BE2C (cell line): ENCODE measurements around the gene XKR8.

Experiments used
- DNase-seq: peaks from one replicate; pipeline ENCODE4 v3.0.0-alpha.2; 2020
- H3K27me3 ChIP-seq: fragments of 250-450 bp; sonication (Bioruptor Pico); 2 replicates; pipeline ENCODE4 v1.5.1; 2020; ENCODE audit warnings: mild to moderate bottlenecking
- H3K36me3 ChIP-seq: fragments of 250-450 bp; sonication (Bioruptor Pico); 2 replicates; pipeline ENCODE4 v1.5.1; 2020; ENCODE audit warnings: mild to moderate bottlenecking
- H3K4me1 ChIP-seq: fragments of 250-450 bp; sonication (Bioruptor Pico); 2 replicates; pipeline ENCODE4 v1.5.1; 2020
- H3K4me3 ChIP-seq: 2 replicates; pipeline ENCODE4 v1.5.1; 2011; ENCODE audit warnings: low read depth, low read length
- H3K9me3 ChIP-seq: fragments of 250-450 bp; sonication (Bioruptor Pico); 2 replicates; pipeline ENCODE4 v1.5.1; 2020
- TF ChIP-seq, protein P1 (sequence below): IDR thresholded peaks from 2 replicates; pipeline ENCODE4 v1.5.1; 2012; ENCODE audit warnings: mild to moderate bottlenecking, low read depth, low read length

XKR8 gene

DNA sequence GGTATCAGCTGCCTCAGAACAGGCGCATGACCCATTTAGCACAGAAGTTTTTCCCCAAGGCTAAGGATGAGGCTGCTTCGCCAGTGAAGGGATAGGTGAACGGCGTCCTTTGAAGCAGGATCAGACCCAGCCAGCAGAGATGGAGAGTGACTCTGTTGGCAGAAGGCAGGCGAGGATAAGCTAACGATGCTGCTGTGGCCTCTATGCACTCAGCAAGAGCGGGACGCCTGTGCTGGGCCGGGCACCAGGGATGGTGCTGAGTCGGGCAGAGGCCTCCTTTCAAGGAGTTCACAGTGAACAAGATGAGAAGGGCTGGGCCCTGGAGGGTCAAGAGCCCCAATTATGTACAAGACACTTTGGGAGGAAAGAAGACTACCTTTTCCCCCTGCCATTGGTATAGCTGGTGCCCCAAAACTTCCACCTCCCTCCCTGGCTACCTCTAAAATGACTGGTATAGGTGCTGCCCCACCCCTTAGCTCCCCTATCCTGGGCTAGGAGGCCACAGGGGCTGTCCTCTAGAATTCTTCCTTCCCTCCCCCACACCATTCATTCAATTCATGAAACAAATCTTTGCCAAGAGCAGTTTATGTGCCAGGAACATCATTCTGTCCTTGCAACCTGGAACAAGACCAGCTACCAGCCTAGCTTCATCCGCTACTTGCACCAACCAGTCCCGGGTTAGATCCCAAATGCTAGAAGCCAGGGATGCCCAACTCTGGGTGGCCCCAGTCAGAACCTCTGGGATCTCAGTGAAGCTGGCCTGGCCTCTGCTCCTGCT is 7.5 kb downstream of the XKR8 start:
- no peaks in the 10 kb centered on the region for H3K9me3 ChIP-seq
- no peaks in the 10 kb centered on the region for H3K36me3 ChIP-seq
- no peaks in the 10 kb centered on the region for H3K27me3 ChIP-seq
- DNase-seq, result no peak
- H3K4me3 ChIP-seq, result no peak overlapping the region
- H3K4me1 ChIP-seq, result 0 out of 2 replicates have a peak, but pooled peaks cover 4% of the 10 kb centered on the region
- TF ChIP-seq, protein P1, sequence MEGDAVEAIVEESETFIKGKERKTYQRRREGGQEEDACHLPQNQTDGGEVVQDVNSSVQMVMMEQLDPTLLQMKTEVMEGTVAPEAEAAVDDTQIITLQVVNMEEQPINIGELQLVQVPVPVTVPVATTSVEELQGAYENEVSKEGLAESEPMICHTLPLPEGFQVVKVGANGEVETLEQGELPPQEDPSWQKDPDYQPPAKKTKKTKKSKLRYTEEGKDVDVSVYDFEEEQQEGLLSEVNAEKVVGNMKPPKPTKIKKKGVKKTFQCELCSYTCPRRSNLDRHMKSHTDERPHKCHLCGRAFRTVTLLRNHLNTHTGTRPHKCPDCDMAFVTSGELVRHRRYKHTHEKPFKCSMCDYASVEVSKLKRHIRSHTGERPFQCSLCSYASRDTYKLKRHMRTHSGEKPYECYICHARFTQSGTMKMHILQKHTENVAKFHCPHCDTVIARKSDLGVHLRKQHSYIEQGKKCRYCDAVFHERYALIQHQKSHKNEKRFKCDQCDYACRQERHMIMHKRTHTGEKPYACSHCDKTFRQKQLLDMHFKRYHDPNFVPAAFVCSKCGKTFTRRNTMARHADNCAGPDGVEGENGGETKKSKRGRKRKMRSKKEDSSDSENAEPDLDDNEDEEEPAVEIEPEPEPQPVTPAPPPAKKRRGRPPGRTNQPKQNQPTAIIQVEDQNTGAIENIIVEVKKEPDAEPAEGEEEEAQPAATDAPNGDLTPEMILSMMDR, result no peak

DNA sequence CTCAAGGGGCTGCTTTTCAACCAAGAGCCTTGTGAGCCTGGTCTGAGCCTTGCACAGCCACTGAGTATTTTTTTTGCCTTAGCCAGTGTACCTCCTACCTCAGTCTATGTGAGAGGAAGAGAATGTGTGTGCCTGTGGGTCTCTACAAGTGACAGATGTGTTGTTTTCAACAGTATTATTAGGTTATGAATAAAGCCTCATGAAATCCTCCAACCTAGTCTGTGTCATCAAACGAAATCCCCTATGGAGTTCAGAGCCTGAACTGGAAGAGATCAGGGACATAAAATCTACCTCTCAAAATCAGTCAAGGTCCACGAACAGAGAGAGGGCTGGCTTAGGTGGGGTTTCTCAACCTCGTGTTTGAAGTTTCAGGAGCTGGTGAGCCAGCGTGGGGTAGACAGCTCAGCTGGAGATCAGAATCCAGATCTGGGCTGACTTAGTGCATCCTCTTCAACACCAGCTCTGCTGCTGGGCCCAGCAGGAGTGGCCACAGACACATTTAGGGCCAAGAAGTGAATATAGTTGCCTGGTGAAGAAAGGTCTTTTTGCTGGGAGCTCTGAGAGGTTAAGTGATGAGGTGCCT is 8.2 kb downstream of the XKR8 start:
- no peak for DNase-seq
- Histone ChIP-seq H3K36me3 (no peaks in the 10 kb centered on the region), H3K9me3 (no peaks in the 10 kb centered on the region), H3K4me3 (no peak overlapping the region), H3K4me1 (0 out of 2 replicates have a peak, but pooled peaks cover 4% of the 10 kb centered on the region), H3K27me3 (no peaks in the 10 kb centered on the region)
- TF ChIP-seq, protein P1, result no peak

DNA sequence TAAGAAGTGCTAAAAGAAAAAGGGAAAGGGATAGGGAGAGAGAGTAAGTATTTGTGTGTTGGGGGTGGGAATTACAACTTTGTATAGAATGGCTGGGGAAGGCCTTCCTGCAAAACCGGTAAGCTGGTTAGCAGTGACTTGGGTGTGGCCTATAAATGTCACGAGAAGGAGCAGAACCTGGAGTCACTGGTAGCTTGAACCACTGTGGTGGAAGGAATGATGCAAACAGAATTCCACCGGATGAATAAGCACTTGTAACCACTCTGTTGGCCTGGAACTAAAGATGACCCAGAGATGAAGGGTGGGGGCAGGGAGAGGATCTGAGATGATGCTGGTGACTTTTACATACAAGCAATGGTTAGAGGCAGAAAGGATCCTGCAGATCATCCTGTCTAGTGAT is 8.9 kb downstream of the XKR8 start:
- Histone ChIP-seq H3K4me1 (0 out of 2 replicates have a peak, but pooled peaks cover 4% of the 10 kb centered on the region), H3K36me3 (no peaks in the 10 kb centered on the region), H3K4me3 (no peak overlapping the region), H3K27me3 (no peaks in the 10 kb centered on the region), H3K9me3 (no peaks in the 10 kb centered on the region)
- no peak for DNase-seq
- TF ChIP-seq, protein P1, result no peak

DNA sequence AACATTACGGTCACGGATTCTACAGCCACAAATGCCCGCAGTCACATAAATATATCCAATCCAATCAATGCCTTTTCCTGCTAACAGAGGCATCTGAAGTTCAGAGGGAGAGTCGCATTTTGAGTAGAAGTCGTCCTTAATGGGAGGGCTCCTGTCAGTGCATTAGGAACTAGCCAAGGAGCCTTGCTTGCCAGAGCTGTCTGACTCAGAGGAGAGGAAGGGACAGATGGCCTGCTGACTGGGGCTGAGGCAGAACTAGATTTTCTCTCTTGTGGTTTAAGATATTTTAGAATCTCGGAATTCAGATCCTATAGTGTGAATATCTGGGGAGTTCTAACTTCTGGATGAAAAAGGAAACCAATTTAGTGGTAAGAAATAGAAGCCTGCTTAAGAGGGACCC is 10.6 kb downstream of the XKR8 start:
- TF ChIP-seq, protein P1, result no peak
- DNase-seq, result no peak
- Histone ChIP-seq H3K9me3 (no peaks in the 10 kb centered on the region), H3K4me3 (no peak overlapping the region), H3K4me1 (0 out of 2 replicates have a peak, but pooled peaks cover 4% of the 10 kb centered on the region), H3K36me3 (no peaks in the 10 kb centered on the region), H3K27me3 (no peaks in the 10 kb centered on the region)

DNA sequence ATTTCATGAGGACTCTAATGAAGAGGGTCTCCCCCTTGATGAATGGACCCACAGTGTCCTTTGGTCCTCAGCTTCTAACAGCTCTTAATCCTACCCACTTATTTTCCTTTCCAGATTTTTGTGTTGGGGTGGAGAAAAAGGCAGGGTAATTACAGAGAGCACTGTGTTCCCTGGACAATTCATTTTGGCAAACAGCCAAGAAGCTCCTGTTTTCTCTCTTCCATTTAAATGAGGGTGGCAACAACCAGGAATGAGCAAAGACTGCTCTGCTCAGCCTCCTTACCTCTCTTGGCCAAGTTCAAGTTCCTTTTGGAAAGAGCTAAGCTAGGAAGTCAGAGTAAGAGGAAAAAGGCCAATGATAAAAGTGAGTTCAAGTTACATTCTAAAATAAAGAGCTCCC is 11.9 kb downstream of the XKR8 start:
- H3K4me1 ChIP-seq, result 0 out of 2 replicates have a peak, but pooled peaks cover 4% of the 10 kb centered on the region
- no peaks in the 10 kb centered on the region for H3K27me3 ChIP-seq
- no peaks in the 10 kb centered on the region for H3K9me3 ChIP-seq
- H3K36me3 ChIP-seq, result no peaks in the 10 kb centered on the region
- peak; percentile 42 for DNase-seq
- no peak overlapping the region for H3K4me3 ChIP-seq
- TF ChIP-seq, protein P1, result no peak

DNA sequence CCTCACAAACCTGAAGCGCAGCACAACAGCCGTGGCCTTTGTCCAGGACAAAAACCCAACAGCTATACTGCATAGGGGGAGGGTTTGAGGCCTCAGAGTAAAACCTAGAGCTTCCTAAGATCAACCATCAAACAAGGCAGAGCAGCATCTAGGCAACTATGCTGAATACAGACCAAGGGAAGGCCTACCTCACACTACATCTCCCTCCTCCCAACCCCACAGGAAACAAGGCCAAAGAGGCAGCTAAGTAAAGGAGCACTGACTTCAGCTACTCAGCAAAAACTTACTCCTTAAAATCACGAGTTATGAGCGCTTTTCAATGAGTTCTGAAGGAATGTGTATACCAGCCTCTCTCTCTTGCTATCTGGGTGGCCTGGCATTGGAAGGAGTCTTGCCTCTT is 12.4 kb downstream of the XKR8 start:
- TF ChIP-seq, protein P1, result no peak
- Histone ChIP-seq H3K4me3 (no peak overlapping the region), H3K36me3 (no peaks in the 10 kb centered on the region), H3K4me1 (0 out of 2 replicates have a peak, but pooled peaks cover 4% of the 10 kb centered on the region), H3K9me3 (no peaks in the 10 kb centered on the region), H3K27me3 (no peaks in the 10 kb centered on the region)
- DNase-seq, result no peak
